Kidney epithelial cell (primary cell): ENCODE measurements around the gene BMP4. TPM values are rescaled to one million over a fixed set of nuclear protein-coding genes. Genes with fewer than 3 reads are reported as not detected.
A peak's percentile ranks its signal among the peaks of the same experiment; 100 is the strongest.

Experiments
- DNase-seq: peaks from one replicate; pipeline ENCODE4 v3.0.0-alpha.2; 2010; ENCODE audit warnings: low read depth
- H3K27me3 ChIP-seq: 2 replicates; pipeline ENCODE4 v1.6.0; 2011; ENCODE audit warnings: low read length; ENCODE audit not compliant: control insufficient read depth, insufficient read depth
- H3K36me3 ChIP-seq: 2 replicates; pipeline ENCODE4 v1.5.1; 2011; ENCODE audit warnings: low read length; ENCODE audit not compliant: control insufficient read depth, insufficient read depth
- H3K4me3 ChIP-seq: 2 replicates; pipeline ENCODE4 v1.5.1; 2011; ENCODE audit warnings: low read depth, mild to moderate bottlenecking, control low read depth, low read length
- CTCF ChIP-seq: IDR thresholded peaks from 2 replicates; pipeline ENCODE4 v1.5.1; 2011; ENCODE audit warnings: mild to moderate bottlenecking, moderate library complexity, low read length, control low read depth, inconsistent platforms; ENCODE audit not compliant: insufficient read depth, poor library complexity, severe bottlenecking
- total RNA-seq: library from RNA; depleted of rRNA; stranded (reverse); fragments of >200 nt; gene quantifications from 2 replicates; pipeline ENCODE4 v1.2.3, GENCODE V29; 2015

The BMP4 gene
- total RNA-seq, 1 donor from 2014 or later = 3.1 TPM

DNA sequence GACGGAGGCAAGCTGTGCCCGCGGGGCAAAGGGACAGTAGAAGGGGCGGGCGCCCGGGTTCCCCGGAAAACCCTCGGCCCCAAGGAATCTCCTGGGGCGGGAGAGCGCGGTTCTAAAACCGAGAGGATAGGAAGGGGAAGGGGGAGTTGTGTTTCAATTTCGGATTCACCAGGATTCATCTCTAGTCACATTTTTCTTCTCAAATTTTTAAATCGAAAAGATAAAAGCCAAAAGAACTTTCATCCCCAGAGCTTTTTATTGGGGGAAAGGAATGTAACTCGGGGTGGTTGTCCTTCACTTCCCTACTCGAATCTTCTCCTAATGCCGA is 1.4 kb downstream of the BMP4 start:
- no peak for TF ChIP-seq CTCF
- Histone ChIP-seq H3K4me3 (peak overlapping the region; percentile 54), H3K27me3 (peaks cover 9% of the 10 kb centered on the region), H3K36me3 (no peaks in the 10 kb centered on the region)
- DNase-seq = no peak

DNA sequence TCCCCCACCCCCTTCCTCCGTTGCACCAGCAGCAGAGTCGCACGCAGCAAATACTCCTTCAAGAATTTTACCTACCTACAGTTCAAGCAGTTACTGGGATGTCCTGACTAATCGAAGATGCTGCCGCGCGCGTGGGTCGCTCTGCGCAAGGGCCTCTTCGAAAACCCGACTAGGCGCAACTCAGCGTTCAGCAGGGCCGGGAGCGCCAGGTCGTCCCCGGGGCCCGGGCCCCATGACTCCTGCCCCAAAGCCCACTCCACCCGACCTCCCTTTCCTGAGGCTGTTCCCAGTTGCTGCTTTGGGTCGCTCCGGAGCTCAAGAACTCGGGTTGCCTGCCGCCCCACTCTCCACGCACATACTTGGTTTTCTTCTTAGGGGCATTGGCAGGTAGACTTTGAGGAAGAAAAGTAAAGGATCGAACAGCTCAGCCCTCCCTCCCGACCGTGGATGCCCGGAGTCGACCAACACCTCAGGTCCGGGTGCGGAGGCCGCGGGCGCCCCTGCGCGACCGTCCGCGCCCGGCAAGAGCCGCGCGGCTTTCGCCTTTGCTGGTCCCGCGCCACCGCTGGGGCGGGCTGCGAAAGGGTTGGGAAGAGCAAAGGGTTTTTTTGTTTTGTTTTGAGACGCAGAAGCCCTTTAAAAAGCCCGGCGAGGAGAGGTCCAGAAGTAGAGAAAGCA is 1.9 kb downstream of the BMP4 start:
- no peak for DNase-seq

GRCh38 chr14:53953828-53954550 is 2.6 kb downstream of the BMP4 start:
- no peak for DNase-seq
- no peak for TF ChIP-seq CTCF
- H3K4me3 ChIP-seq = peak overlapping the region; percentile 54
- peaks cover 9% of the 10 kb centered on the region for H3K27me3 ChIP-seq
- peaks cover 2% of the 10 kb centered on the region for H3K36me3 ChIP-seq

More for the DNA sequence above, 1.9 kb downstream of the BMP4 start:
- no peak for TF ChIP-seq CTCF
- peak overlapping the region; percentile 54 for H3K4me3 ChIP-seq
- peaks cover 9% of the 10 kb centered on the region for H3K27me3 ChIP-seq
- H3K36me3 ChIP-seq = peaks cover 2% of the 10 kb centered on the region

GRCh38 chr14:53953002-53953827 is 3.4 kb downstream of the BMP4 start:
- DNase-seq = peak; percentile 28
- Histone ChIP-seq H3K27me3 (peaks cover 9% of the 10 kb centered on the region), H3K36me3 (peaks cover 2% of the 10 kb centered on the region), H3K4me3 (peak overlapping the region; percentile 54)
- TF ChIP-seq CTCF = no peak

- peaks cover 2% of the 10 kb centered on the region for H3K36me3 ChIP-seq
- peak overlapping the region; percentile 54 for H3K4me3 ChIP-seq
- no peak for DNase-seq
- H3K27me3 ChIP-seq = peaks cover 9% of the 10 kb centered on the region
- TF ChIP-seq CTCF = no peak
Measured at GRCh38 chr14:53952533-53952932, 4.1 kb downstream of the BMP4 start.
